ENCODE results near the gene TMEM94.
"Not testable (repeated sequence)": the region's sequence is repeated elsewhere in the genome, so short reads cannot be mapped to it uniquely, and the experiment has no call there.

Gene TMEM94

GRCh38 chr17:75477490-75477862 lies 21.0 kb downstream of the TMEM94 start:
- not testable (repeated sequence) for DNase-seq

GRCh38 chr17:75478508-75478907 lies 22.1 kb downstream of the TMEM94 start:
- no peak for DNase-seq

GRCh38 chr17:75480281-75480680 lies 23.8 kb downstream of the TMEM94 start:
- no peak for DNase-seq

- no peak for DNase-seq
These were observed 25.0 kb downstream of the TMEM94 start for GRCh38 chr17:75481194-75482068.

- DNase-seq = no peak
These were observed 25.9 kb downstream of the TMEM94 start for GRCh38 chr17:75482098-75482942.

- DNase-seq = no peak
These were observed 29.3 kb downstream of the TMEM94 start for GRCh38 chr17:75485688-75486087.

- DNase-seq = no peak
These were observed 29.7 kb downstream of the TMEM94 start for GRCh38 chr17:75486151-75486550.

GRCh38 chr17:75486951-75487350 lies 30.5 kb downstream of the TMEM94 start:
- DNase-seq = no peak

- no peak for DNase-seq
These were observed 31.1 kb downstream of the TMEM94 start for GRCh38 chr17:75487351-75488070.

- no peak for DNase-seq
These were observed 32.5 kb downstream of the TMEM94 start for GRCh38 chr17:75488693-75489510.

- no peak for DNase-seq
These were observed 33.1 kb downstream of the TMEM94 start for GRCh38 chr17:75489511-75489955.

GRCh38 chr17:75490173-75490743 lies 33.8 kb downstream of the TMEM94 start:
- DNase-seq = no peak

GRCh38 chr17:75490953-75491649 lies 34.7 kb downstream of the TMEM94 start:
- no peak for DNase-seq

GRCh38 chr17:75491680-75492079 lies 35.2 kb downstream of the TMEM94 start:
- no peak for DNase-seq

GRCh38 chr17:75492555-75493168 lies 36.2 kb downstream of the TMEM94 start:
- no peak for DNase-seq

- DNase-seq = no peak
These were observed 37.2 kb downstream of the TMEM94 start for GRCh38 chr17:75493476-75494129.

- DNase-seq = no peak
These were observed 38.0 kb downstream of the TMEM94 start for GRCh38 chr17:75494326-75494877.

- DNase-seq = no peak
These were observed 39.6 kb downstream of the TMEM94 start for GRCh38 chr17:75496005-75496404.

GRCh38 chr17:75498039-75498725 lies 41.7 kb downstream of the TMEM94 start:
- DNase-seq = no peak
